ENCODE measurements around the gene SHF.
A peak's percentile ranks its signal among the peaks of the same experiment; 100 is the strongest.
"Not testable (repeated sequence)": the region's sequence is repeated elsewhere in the genome, so short reads cannot be mapped to it uniquely, and the experiment has no call there.

SHF gene, protein sequence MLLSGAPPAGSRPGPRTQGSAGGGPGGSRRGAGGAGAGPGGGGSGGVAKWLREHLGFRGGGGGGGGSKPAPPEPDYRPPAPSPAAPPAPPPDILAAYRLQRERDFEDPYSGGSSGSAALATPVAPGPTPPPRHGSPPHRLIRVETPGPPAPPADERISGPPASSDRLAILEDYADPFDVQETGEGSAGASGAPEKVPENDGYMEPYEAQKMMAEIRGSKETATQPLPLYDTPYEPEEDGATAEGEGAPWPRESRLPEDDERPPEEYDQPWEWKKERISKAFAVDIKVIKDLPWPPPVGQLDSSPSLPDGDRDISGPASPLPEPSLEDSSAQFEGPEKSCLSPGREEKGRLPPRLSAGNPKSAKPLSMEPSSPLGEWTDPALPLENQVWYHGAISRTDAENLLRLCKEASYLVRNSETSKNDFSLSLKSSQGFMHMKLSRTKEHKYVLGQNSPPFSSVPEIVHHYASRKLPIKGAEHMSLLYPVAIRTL

DNA sequence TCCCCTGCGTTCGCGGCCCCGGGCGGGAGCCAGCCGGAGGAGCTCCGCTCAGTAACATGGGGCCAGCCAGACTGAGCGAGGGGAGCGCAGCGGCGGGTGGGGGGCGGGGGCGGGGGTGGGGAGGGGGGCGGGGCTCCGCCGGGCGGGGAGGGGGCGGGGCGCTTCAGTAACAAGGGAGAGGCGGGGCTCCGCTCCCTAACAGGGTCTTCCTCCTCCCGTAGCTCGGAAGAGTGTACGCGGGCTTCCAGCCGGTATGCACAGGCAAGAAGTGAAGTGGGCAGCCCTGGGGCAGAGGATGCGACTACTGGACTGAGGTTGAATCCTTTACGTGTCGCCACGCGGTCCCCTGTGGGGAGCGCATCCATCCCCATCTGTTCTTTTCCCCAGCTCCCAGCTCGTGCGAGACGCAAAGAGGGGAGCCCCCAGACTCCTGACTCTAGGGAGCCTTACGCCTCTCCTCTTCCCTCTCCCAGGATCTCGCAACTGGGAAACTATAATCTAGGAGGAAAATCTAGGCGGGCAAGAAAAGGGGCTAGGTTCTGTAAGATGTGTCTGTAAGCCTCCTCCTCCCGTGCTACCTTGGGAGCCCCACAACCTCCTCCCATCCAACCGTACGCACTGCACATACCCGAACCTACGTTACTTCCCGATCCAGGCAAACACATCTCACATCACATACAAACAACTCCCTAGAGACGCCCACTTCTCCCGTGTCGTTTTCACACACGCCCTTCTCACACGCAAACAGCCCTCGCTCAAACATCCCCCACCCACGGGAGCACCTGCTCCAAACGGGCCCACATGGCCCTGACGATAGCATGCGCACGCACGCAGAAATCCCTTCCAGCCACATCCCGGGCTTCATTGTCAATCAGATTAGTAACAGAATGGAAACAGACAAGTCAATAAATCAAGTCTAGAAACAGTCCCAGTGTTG lies at the start of gene SHF:
Gene SHF (minus strand): TSS at position 73 of the 937 bp plus-strand sequence. CDS start 15 bp downstream, at position 58.
- TF ChIP-seq, protein P1, sequence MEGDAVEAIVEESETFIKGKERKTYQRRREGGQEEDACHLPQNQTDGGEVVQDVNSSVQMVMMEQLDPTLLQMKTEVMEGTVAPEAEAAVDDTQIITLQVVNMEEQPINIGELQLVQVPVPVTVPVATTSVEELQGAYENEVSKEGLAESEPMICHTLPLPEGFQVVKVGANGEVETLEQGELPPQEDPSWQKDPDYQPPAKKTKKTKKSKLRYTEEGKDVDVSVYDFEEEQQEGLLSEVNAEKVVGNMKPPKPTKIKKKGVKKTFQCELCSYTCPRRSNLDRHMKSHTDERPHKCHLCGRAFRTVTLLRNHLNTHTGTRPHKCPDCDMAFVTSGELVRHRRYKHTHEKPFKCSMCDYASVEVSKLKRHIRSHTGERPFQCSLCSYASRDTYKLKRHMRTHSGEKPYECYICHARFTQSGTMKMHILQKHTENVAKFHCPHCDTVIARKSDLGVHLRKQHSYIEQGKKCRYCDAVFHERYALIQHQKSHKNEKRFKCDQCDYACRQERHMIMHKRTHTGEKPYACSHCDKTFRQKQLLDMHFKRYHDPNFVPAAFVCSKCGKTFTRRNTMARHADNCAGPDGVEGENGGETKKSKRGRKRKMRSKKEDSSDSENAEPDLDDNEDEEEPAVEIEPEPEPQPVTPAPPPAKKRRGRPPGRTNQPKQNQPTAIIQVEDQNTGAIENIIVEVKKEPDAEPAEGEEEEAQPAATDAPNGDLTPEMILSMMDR (IDR thresholded peaks at IDR 0.05; ENCODE audit: borderline replicate concordance, insufficient read depth, low read depth, low read length): no peak
- peak within 1 kb of the TSS; percentile 64 for H3K4me3 ChIP-seq (ENCODE audit: low read depth, low read length)

DNA sequence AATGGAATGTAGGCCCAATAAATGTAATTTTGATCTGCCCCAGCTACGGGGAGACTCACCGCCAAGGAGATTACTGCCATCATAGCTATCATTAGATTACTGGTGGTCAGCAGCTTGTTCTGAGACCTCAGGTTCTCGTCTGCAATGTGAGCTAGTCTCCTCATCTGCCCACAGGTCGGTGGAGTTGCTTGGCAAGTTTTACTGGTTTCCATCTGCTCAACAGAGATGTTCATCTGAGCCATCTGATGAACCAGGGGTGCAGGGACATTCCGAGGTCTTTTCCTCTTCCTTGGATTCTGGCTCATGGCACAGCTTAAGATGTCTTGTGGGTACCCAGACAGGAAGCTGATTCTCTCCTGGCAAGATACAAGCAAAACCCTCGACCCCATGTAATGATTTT lies 49.0 kb upstream of the SHF start:
- H3K4me3 ChIP-seq (ENCODE audit: low read depth, low read length): not testable (repeated sequence)

DNA sequence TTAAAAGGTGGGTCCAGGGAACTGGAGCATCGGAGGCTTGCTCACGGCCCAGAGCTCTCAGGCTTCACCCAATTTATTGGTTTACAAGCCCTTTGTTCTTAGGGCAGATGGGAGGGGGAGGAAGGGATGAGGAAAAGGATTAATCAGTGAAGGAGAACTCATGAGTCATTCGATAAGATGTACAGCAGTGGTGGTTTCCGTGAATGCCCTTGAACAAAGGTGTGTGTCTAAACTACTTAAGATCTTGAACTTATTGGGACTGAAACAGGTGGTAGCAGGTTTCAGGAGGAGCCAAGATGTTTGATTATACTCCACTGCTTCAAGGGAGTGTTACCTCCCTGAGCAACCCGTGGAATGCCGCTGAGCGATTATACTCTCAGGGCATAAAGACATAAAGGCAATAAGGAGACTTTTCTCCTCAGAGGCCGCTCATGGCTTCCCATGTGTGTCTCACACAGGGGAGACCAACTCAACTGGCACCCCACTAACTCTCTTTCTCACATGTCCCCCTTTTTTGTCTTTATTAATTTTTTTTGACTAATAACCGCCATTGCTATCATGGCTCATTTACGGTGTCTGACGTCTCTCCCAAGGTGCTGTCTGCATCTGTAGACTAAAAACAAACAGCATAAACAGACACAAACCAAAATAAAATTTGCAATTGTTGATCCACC lies 46.9 kb upstream of the SHF start:
- H3K4me3 ChIP-seq (ENCODE audit: low read depth, low read length): no peak overlapping the region
- TF ChIP-seq, protein P1 (IDR thresholded peaks at IDR 0.05; ENCODE audit: borderline replicate concordance, insufficient read depth, low read depth, low read length): no peak

DNA sequence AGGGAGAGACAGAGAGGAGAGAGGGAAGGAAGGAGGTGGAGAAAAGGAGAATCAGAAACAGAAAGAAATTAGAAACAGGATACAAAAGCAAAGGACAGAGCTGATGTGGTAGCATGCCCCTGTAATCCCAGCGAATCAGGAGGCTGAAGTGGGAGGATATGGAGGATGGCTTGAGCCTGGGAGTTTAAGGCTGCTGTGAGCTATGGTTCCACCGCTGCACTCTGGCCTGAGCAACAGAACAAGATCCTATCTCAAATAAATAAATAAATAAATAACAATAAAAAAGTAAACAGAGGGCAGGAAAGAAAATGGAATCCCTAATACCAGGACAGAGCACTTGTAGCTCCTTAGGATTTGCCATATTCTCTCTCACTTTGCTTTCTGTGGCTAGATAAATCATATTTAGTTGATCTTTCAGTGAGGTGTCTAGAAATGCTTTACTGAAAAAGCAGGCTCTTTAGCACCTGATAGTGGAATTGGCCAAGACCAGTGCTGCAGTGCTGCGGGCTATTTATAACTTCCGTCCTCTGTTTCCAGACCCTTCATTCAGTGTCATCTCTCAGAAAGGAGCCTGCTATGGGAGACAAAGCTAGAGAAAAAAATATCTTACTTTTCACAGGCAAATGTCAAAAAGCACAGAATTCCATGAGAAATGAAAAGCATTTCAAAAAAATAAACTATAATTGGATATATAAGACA lies 44.2 kb upstream of the SHF start:
- no peak overlapping the region for H3K4me3 ChIP-seq (ENCODE audit: low read depth, low read length)
- TF ChIP-seq, protein P1 (IDR thresholded peaks at IDR 0.05; ENCODE audit: borderline replicate concordance, insufficient read depth, low read depth, low read length): no peak

DNA sequence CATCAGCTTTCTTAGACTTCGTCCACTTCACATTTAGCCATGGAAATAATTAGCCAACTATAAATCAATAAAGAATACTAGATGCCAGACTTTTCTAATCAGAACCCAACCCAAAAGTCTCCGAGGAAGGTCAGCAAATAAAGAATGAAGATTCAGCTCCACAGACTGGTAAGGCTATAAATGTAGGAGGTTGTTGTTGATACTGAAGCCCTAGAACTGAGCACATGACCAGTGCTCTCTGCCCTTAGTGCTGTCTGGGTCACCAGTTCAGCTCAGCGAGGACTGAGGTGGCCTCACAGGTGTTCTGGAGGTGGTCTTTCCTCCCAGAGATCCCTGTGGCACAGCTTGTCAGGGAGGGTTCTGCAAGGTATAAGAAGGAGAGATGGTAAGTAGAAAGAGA lies 43.4 kb upstream of the SHF start:
- H3K4me3 ChIP-seq (ENCODE audit: low read depth, low read length): no peak overlapping the region
- TF ChIP-seq, protein P1 (IDR thresholded peaks at IDR 0.05; ENCODE audit: borderline replicate concordance, insufficient read depth, low read depth, low read length): no peak

DNA sequence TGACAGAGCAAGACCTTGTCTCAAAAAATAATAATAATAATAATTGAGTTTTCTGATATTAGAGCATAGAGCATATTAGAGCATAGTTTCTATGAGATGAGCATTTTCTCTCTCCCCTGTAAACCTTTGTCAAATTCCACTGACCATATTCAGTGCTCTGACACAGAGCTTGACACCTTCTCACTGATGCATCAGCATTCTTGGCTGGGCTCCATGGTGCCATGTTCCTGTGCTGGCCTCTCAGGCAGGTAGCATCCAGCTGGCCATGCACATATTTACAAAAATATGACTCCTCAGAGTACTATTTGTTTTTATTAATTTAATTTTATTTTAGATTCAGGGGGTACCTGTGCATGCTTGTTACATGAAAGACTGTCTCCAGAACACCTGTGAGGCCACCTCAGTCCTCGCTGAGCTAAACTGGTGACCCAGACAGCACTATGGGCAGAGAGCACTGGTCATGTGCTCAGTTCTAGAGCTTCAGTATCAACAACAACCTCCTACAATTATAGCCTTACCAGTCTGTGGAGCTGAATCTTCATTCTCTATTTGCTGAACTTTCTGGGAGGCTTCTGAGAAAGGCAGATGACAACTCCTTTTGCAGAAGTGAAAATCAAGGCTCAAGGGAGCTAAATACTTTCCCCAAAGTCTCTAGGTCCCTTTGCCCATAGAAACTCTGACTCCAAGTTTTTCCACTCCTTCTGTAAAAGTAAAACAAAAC lies 42.6 kb upstream of the SHF start:
- no peak overlapping the region for H3K4me3 ChIP-seq (ENCODE audit: low read depth, low read length)
- TF ChIP-seq, protein P1 (IDR thresholded peaks at IDR 0.05; ENCODE audit: borderline replicate concordance, insufficient read depth, low read depth, low read length): no peak
